BE2C (cell line): ENCODE results near the gene FOXL1.

ENCODE experiments used
- DNase-seq: peaks from one replicate; pipeline ENCODE4 v3.0.0-alpha.2; 2020
- H3K27me3 ChIP-seq: fragments of 250-450 bp; sonication (Bioruptor Pico); 2 replicates; pipeline ENCODE4 v1.5.1; 2020; ENCODE audit warnings: mild to moderate bottlenecking
- H3K36me3 ChIP-seq: fragments of 250-450 bp; sonication (Bioruptor Pico); 2 replicates; pipeline ENCODE4 v1.5.1; 2020; ENCODE audit warnings: mild to moderate bottlenecking
- H3K4me1 ChIP-seq: fragments of 250-450 bp; sonication (Bioruptor Pico); 2 replicates; pipeline ENCODE4 v1.5.1; 2020
- H3K4me3 ChIP-seq: 2 replicates; pipeline ENCODE4 v1.5.1; 2011; ENCODE audit warnings: low read depth, low read length
- H3K9me3 ChIP-seq: fragments of 250-450 bp; sonication (Bioruptor Pico); 2 replicates; pipeline ENCODE4 v1.5.1; 2020
- CTCF ChIP-seq: IDR thresholded peaks from 2 replicates; pipeline ENCODE4 v1.5.1; 2012; ENCODE audit warnings: mild to moderate bottlenecking, low read depth, low read length

The FOXL1 gene

GRCh38 chr16:86626284-86626683, 47.9 kb downstream of the FOXL1 start:
- Histone ChIP-seq H3K4me3 (no peak overlapping the region), H3K27me3 (no peaks in the 10 kb centered on the region), H3K4me1 (peaks cover 2% of the 10 kb centered on the region; the same call in 1 of the 2 replicates), H3K36me3 (no peaks in the 10 kb centered on the region), H3K9me3 (no peaks in the 10 kb centered on the region)
- TF ChIP-seq CTCF = no peak
- no peak for DNase-seq

GRCh38 chr16:86626966-86627365, 48.6 kb downstream of the FOXL1 start:
- H3K27me3 ChIP-seq = no peaks in the 10 kb centered on the region
- H3K4me3 ChIP-seq = no peak overlapping the region
- no peaks in the 10 kb centered on the region for H3K36me3 ChIP-seq
- no peaks in the 10 kb centered on the region for H3K9me3 ChIP-seq
- no peak for DNase-seq
- TF ChIP-seq CTCF = no peak
- H3K4me1 ChIP-seq = peaks cover 2% of the 10 kb centered on the region; the same call in 1 of the 2 replicates

- Histone ChIP-seq H3K27me3 (no peaks in the 10 kb centered on the region), H3K9me3 (no peaks in the 10 kb centered on the region), H3K4me1 (peaks cover 2% of the 10 kb centered on the region; the same call in 1 of the 2 replicates), H3K4me3 (no peak overlapping the region), H3K36me3 (no peaks in the 10 kb centered on the region)
- no peak for TF ChIP-seq CTCF
- DNase-seq = no peak
Measured at GRCh38 chr16:86628614-86629013, 50.3 kb downstream of the FOXL1 start.

GRCh38 chr16:86630471-86630870, 52.1 kb downstream of the FOXL1 start:
- Histone ChIP-seq H3K4me1 (no peaks in the 10 kb centered on the region; the same call in 1 of the 2 replicates), H3K36me3 (no peaks in the 10 kb centered on the region), H3K4me3 (no peak overlapping the region), H3K27me3 (no peaks in the 10 kb centered on the region), H3K9me3 (no peaks in the 10 kb centered on the region)
- TF ChIP-seq CTCF = no peak
- DNase-seq = no peak

GRCh38 chr16:86631444-86631843, 53.1 kb downstream of the FOXL1 start:
- H3K4me3 ChIP-seq = no peak overlapping the region
- no peaks in the 10 kb centered on the region; the same call in 1 of the 2 replicates for H3K4me1 ChIP-seq
- no peak for TF ChIP-seq CTCF
- no peaks in the 10 kb centered on the region for H3K9me3 ChIP-seq
- no peak for DNase-seq
- no peaks in the 10 kb centered on the region for H3K36me3 ChIP-seq
- no peaks in the 10 kb centered on the region for H3K27me3 ChIP-seq
